Stomach (tissue), 4 donors: ENCODE data around the gene SLC51B.
"Not testable (repeated sequence)": the region's sequence is repeated elsewhere in the genome, so short reads cannot be mapped to it uniquely, and the experiment has no call there.

ENCODE experiments used
- CTCF ChIP-seq, 7 experiments: fragments of 450-650 bp in 4 of 7; fragments of 200-600 bp in 3 of 7; sonication (generic) in 3 of 7; IDR thresholded peaks; one replicate each; pipeline ENCODE4 v1.5.1; 2016 to 2019; ENCODE audit warnings: antibody characterized with exemption in 7 of 7, control low read depth in 2 of 7, mild to moderate bottlenecking in 1 of 7
- POLR2A ChIP-seq, 4 donors: fragments of 450-650 bp; IDR thresholded peaks; one replicate each; pipeline ENCODE4 v1.6.1; 2016; ENCODE audit warnings: antibody characterized with exemption in 4 of 4, control low read depth in 2 of 4, mild to moderate bottlenecking in 1 of 4, moderate library complexity in 1 of 4

GRCh38 chr15:65074946-65075345, 29.8 kb downstream of the SLC51B start:
- TF ChIP-seq CTCF, POLR2A (IDR thresholded peaks at IDR 0.05): not testable (repeated sequence)
